HUES6 (cell line): ENCODE data around the gene CPT1B.
A peak's percentile ranks its signal among the peaks of the same experiment; 100 is the strongest.

Experiments used
- H3K27ac ChIP-seq: 2 replicates; pipeline ENCODE4 v1.7.0; 2013; ENCODE audit warnings: low read depth, mild to moderate bottlenecking, low read length, inconsistent platforms
- H3K27me3 ChIP-seq: 2 replicates; pipeline ENCODE4 v1.6.1; 2013; ENCODE audit warnings: low read length; ENCODE audit not compliant: control insufficient read depth, insufficient read depth
- H3K36me3 ChIP-seq: 2 replicates; pipeline ENCODE4 v1.6.1; 2013; ENCODE audit warnings: low read length; ENCODE audit not compliant: control insufficient read depth, insufficient read depth
- H3K4me1 ChIP-seq: 2 replicates; pipeline ENCODE4 v1.6.1; 2013; ENCODE audit warnings: low read length; ENCODE audit not compliant: control insufficient read depth, insufficient read depth
- H3K4me3 ChIP-seq: 2 replicates; pipeline ENCODE4 v1.5.1; 2013; ENCODE audit warnings: low read depth, low read length
- H3K9ac ChIP-seq: one replicate; pipeline ENCODE4 v1.6.1; 2013; ENCODE audit warnings: mild to moderate bottlenecking, low read length
- H3K9me3 ChIP-seq: 2 replicates; pipeline ENCODE4 v1.6.1; 2013; ENCODE audit warnings: low read depth, low read length; ENCODE audit not compliant: control insufficient read depth, insufficient read depth

CPT1B gene

GRCh38 chr22:50601669-50602337 is 23.6 kb upstream of the CPT1B start:
- Histone ChIP-seq H3K9me3 (no peaks in the 10 kb centered on the region), H3K9ac (no peak overlapping the region), H3K27me3 (peaks cover 93% of the 10 kb centered on the region), H3K4me3 (peak overlapping the region; percentile 43; the same call in 1 of the 2 replicates), H3K4me1 (peaks cover 3% of the 10 kb centered on the region; the same call in 1 of the 2 replicates), H3K27ac (no peak overlapping the region), H3K36me3 (no peaks in the 10 kb centered on the region)

GRCh38 chr22:50600967-50601668 is 22.9 kb upstream of the CPT1B start:
- Histone ChIP-seq H3K27me3 (peaks cover 88% of the 10 kb centered on the region), H3K4me3 (peak overlapping the region; percentile 43), H3K27ac (no peak overlapping the region)

GRCh38 chr22:50600538-50600937 is 22.3 kb upstream of the CPT1B start, which contains the start of gene MAPK8IP2:
Gene MAPK8IP2, plus strand, starts transcription at chr22:50600793. Its CDS starts 26 bp downstream, at chr22:50600819.
- Histone ChIP-seq H3K9ac (no peak within 1 kb of the TSS), H3K4me3 (peak within 1 kb of the TSS; percentile 43), H3K4me1 (peaks cover 3% of the 10 kb centered on the region; the same call in 1 of the 2 replicates), H3K27me3 (peaks cover 82% of the 10 kb centered on the region), H3K36me3 (no peaks in the 10 kb centered on the region), H3K9me3 (no peaks in the 10 kb centered on the region), H3K27ac (no peak within 1 kb of the TSS)

More at GRCh38 chr22:50600967-50601668, 22.9 kb upstream of the CPT1B start:
- H3K4me1 ChIP-seq = peaks cover 3% of the 10 kb centered on the region; the same call in 1 of the 2 replicates
- no peaks in the 10 kb centered on the region for H3K9me3 ChIP-seq
- H3K9ac ChIP-seq = no peak overlapping the region
- H3K36me3 ChIP-seq = no peaks in the 10 kb centered on the region

GRCh38 chr22:50599816-50600455 is 21.7 kb upstream of the CPT1B start:
- H3K27ac ChIP-seq = no peak overlapping the region

GRCh38 chr22:50597097-50597496 is 18.9 kb upstream of the CPT1B start:
- Histone ChIP-seq H3K9ac (no peak overlapping the region), H3K27ac (no peak overlapping the region), H3K9me3 (no peaks in the 10 kb centered on the region), H3K36me3 (no peaks in the 10 kb centered on the region), H3K27me3 (peaks cover 49% of the 10 kb centered on the region), H3K4me1 (peaks cover 3% of the 10 kb centered on the region; the same call in 1 of the 2 replicates), H3K4me3 (no peak overlapping the region)

More at GRCh38 chr22:50599816-50600455, 21.7 kb upstream of the CPT1B start:
- Histone ChIP-seq H3K9ac (no peak overlapping the region), H3K4me1 (peaks cover 3% of the 10 kb centered on the region; the same call in 1 of the 2 replicates), H3K4me3 (no peak overlapping the region; the same call in 1 of the 2 replicates), H3K27me3 (peaks cover 76% of the 10 kb centered on the region), H3K9me3 (no peaks in the 10 kb centered on the region), H3K36me3 (no peaks in the 10 kb centered on the region)

GRCh38 chr22:50595189-50595588 is 17.0 kb upstream of the CPT1B start:
- H3K36me3 ChIP-seq = no peaks in the 10 kb centered on the region
- no peaks in the 10 kb centered on the region for H3K9me3 ChIP-seq
- H3K27me3 ChIP-seq = peaks cover 35% of the 10 kb centered on the region
- H3K9ac ChIP-seq = no peak overlapping the region
- H3K4me3 ChIP-seq = no peak overlapping the region
- no peaks in the 10 kb centered on the region for H3K4me1 ChIP-seq
- H3K27ac ChIP-seq = no peak overlapping the region

GRCh38 chr22:50587407-50587806 is 9.2 kb upstream of the CPT1B start:
- Histone ChIP-seq H3K4me1 (0 out of 2 replicates have a peak, but pooled peaks cover 2% of the 10 kb centered on the region), H3K9me3 (no peaks in the 10 kb centered on the region), H3K27ac (no peak overlapping the region), H3K4me3 (no peak overlapping the region), H3K36me3 (no peaks in the 10 kb centered on the region), H3K9ac (no peak overlapping the region), H3K27me3 (0 out of 2 replicates have a peak, but pooled peaks cover 6% of the 10 kb centered on the region)

- H3K27me3 ChIP-seq = 0 out of 2 replicates have a peak, but pooled peaks cover 6% of the 10 kb centered on the region
- H3K9me3 ChIP-seq = no peaks in the 10 kb centered on the region
- no peak overlapping the region for H3K4me3 ChIP-seq
- no peak overlapping the region for H3K9ac ChIP-seq
- H3K27ac ChIP-seq = no peak overlapping the region
- peaks cover 6% of the 10 kb centered on the region; the same call in 1 of the 2 replicates for H3K4me1 ChIP-seq
- H3K36me3 ChIP-seq = 0 out of 2 replicates have a peak, but pooled peaks cover under 1% of the 10 kb centered on the region
Observed at GRCh38 chr22:50586416-50586815, 8.2 kb upstream of the CPT1B start.

GRCh38 chr22:50585781-50586180 is 7.6 kb upstream of the CPT1B start:
- peaks cover 6% of the 10 kb centered on the region; the same call in 1 of the 2 replicates for H3K4me1 ChIP-seq
- H3K27ac ChIP-seq = no peak overlapping the region
- 0 out of 2 replicates have a peak, but pooled peaks cover 6% of the 10 kb centered on the region for H3K27me3 ChIP-seq
- H3K36me3 ChIP-seq = 0 out of 2 replicates have a peak, but pooled peaks cover 7% of the 10 kb centered on the region
- no peak overlapping the region for H3K4me3 ChIP-seq
- no peaks in the 10 kb centered on the region for H3K9me3 ChIP-seq
- H3K9ac ChIP-seq = no peak overlapping the region

- peaks cover 10% of the 10 kb centered on the region for H3K36me3 ChIP-seq
- no peak overlapping the region for H3K9ac ChIP-seq
- 0 out of 2 replicates have a peak, but pooled peaks cover 6% of the 10 kb centered on the region for H3K27me3 ChIP-seq
- no peak overlapping the region for H3K4me3 ChIP-seq
- no peak overlapping the region for H3K27ac ChIP-seq
- H3K4me1 ChIP-seq = peaks cover 6% of the 10 kb centered on the region; the same call in 1 of the 2 replicates
- no peaks in the 10 kb centered on the region for H3K9me3 ChIP-seq
Observed at GRCh38 chr22:50585238-50585637, 7.0 kb upstream of the CPT1B start.
